ENCODE measurements around the gene USP40.

- TF ChIP-seq CTCF (conservative IDR thresholded peaks at IDR 0.05; ENCODE audit: low read depth in 2 of 2) = no peak
- no peak for TF ChIP-seq STAT1 (IDR thresholded peaks at IDR 0.05; ENCODE audit: unreplicated experiment)
- TF ChIP-seq EZH2 (IDR thresholded peaks at IDR 0.05; ENCODE audit: low read depth, unreplicated experiment) = no peak
Observed at GRCh38 chr2:233491326-233491725, 75.3 kb downstream of the USP40 start.

Measured in GM23338 (cell line).